Stimulated activated CD8-positive, alpha-beta memory T cell treated with anti-CD3 and anti-CD28 coated beads, Interleukin-15, amount 100 ng/mL, for 1 hour (primary cell): ENCODE measurements around the gene PTPRN.

Source experiments
- DNase-seq: peaks from one replicate; pipeline ENCODE4 v3.0.0-alpha.2; 2020; ENCODE audit warnings: low read depth

The PTPRN gene

GRCh38 chr2:219243291-219243761 lies 65.9 kb downstream of the PTPRN start:
- no peak for DNase-seq
